ENCODE data around the gene DOCK2.

Gene DOCK2

GRCh38 chr5:169694091-169694625, 57.1 kb downstream of the DOCK2 start:
- no peak for DNase-seq (ENCODE audit: low spot score)

DNA sequence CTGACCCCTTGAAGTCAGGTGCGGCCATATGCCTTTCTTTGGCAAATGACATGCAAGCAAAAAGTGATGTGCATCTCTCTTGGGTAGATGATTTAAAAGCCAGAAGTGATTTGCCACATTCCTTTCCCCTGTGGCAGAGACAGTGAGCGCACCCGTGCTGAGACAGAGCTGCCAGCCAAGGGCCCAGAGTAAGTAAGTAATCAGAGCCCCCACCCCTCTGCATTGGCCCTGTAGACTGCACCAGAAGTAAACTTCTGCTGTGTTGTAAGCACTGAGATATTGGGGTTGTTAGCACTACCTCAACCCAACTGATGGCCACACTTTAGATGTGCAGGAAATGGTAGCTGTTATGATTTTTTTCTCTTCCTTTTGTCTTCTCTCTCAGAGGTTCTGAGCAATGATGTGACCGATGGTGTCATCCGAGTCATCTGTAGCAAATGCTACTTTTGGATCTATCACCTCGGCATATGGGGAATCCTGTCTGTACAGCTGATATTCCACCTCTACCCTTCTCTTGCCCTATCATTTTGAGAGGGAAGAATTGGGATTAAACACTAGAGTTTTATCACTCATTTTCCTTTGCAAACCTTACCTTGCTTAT, 58.0 kb downstream of the DOCK2 start:
- no peak for DNase-seq (ENCODE audit: low spot score)

DNA sequence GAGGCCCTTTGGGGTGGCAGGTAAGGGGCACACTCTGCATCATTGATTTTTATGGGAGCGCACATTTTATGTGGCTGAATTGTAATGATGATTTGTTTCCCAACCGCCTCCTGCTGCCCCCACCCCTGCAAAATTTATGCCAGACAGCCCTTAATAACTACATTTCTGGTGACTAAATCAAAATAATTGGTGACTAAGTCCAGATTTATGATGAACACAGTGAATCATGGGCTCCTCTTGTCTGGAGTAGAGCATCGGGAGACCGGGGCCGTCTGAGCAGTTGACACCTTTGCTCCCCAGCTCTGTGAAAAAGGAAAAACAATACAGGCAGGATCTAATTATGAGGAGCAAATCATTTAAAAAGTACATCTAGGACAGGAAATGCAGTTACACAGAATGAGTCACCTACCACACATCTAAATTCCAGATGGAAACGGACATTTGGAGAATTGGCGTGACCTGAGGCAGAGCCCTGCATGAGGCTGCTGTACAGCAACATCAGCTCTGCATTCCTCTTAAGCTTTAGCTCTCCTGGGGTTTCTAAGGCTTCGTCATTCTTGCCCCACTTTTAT, 58.9 kb downstream of the DOCK2 start:
- peak; percentile 51 for DNase-seq (ENCODE audit: low spot score)

DNA sequence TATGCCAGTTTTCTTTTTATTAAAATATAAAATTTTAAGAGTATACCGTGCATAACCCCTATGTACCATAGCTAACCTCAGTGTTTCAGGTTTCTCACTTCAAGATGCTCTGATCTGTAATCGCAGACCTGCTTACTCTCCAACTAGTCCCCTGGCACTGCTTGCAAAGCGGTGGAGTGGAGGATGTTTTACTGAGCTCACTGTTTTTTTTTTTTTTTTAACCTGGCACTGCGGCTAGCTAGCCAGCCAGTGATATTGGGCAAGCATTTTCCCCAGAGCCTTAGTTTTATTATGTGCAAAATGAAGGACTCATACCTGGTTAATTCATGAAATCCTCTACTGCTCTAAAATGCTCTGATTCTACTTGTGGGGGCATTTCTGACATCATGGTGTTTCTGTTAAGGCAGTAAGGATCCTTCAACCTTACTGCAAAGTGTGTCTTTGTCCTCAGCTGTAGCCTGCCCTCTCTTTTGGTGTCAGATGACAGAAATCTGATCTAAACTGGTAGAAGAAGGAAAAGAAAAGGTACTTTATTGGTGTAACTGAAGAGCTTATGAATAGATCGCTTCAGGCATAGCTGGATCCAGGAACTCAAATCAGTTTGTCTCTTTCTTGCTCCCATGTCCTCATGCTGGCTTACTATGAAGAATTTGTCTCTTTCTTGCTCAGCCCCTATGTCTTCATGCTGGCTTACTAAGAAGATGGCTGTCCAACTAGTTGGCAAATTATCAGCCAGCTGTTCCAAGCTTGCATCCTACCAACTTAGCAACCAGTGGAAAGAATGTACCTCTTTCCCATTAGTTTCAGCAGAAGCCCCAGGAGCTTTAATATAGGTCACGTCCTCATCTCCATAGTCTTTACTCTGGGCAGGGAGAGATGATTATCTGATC, 59.8 kb downstream of the DOCK2 start:
- no peak for DNase-seq (ENCODE audit: low spot score)

DNA sequence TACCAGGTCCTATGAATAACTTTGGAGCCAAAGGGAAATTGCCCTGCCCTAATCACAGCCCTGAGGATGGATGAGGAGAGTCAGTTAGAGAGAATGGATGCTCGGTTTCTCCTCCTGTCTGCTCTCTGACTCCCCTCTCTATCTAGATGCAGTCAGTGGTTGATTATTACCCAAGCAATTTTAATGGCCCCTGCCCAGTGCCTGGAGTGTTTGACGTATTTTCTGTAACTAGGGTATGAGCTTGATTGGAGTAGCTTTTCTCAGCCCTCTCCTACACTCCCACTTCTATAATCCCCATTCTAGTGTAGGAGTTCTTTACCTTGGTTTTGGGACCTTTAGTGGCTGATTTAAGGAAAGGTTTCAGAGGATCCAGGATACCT, 60.4 kb downstream of the DOCK2 start:
- no peak for DNase-seq (ENCODE audit: low spot score)

- no peak for DNase-seq (ENCODE audit: low spot score)
These were observed 60.9 kb downstream of the DOCK2 start for GRCh38 chr5:169697976-169698375.

GRCh38 chr5:169700611-169701010, 63.5 kb downstream of the DOCK2 start:
- no peak for DNase-seq (ENCODE audit: low spot score)

GRCh38 chr5:169701910-169702451, 64.9 kb downstream of the DOCK2 start:
- peak; percentile 15 for DNase-seq (ENCODE audit: low spot score)

DNA sequence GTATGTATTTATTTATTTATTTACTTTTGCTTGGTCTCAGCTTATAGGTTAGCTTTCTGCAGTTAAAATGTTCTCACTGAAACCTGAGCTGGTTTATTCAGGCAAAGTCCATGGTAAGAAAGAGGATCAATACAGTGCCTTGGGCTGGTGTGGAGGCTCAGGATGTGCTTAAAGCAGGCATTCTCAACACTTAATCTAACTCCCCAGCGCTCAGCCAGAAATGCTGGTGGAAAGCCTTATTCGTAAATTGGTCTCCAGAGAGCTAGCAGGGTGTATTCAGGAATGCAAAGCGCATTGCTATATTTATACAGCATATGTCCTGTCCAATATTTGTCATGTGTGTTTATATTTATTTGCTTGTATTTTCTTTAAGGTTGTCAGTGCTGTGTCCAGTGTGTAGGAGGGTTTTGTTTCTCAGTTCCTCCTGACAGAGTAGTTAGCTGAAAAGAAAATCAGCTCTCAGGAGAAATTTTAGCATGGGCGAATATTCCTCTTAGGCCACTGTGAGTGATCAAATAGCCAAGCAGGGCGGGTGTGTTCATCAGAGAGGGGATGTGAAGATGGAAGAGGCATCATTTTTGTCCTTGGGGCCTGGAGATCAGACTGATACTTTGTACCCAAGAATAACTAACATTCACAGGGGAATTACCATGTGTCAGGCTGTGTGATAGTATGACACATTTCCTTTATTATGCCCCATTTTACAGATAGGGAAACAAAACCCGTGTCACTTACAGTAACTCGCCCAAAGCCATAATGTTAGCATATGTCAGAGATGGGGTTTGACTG, 65.8 kb downstream of the DOCK2 start:
- DNase-seq (ENCODE audit: low spot score) = no peak

DNA sequence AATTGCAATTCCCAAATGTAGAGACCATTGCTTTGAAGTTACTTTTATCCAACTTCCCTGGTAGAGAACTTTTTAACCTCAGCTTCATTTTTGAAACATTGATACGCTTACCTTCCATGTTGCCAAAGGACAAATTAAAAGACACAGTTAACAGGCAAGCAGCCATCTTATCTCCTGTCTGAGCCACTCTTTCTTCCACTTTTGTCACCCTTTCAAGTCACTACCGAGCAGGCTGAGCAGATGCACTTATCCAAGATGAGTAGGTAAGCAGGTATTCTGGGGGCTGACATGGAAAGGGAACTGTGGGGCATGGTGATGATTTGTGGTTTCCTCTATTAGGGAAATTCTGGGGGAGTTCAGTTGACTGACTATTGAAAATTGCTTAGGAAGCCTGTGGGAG, 66.7 kb downstream of the DOCK2 start:
- DNase-seq (ENCODE audit: low spot score) = no peak

DNA sequence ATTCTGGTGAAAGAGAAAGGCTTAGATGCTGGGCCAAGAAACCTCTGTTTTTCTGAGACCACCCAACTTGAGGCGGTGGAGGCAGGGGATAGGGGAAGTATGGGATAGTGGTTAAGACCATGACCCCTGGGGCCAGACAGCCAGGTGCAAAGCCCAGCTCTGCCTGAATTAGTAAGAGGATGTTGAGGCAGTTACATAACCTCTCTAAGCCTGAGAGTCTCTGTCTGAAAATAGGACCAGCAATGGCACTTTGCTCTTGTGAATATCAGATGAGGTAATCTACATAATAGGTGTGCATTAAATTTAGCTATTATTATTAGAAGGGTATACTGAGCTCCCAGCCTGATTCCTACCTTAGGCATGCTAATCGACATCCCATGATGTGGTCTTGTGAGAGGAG, 68.2 kb downstream of the DOCK2 start:
- DNase-seq (ENCODE audit: low spot score) = no peak

- no peak for DNase-seq (ENCODE audit: low spot score)
These were observed 69.0 kb downstream of the DOCK2 start for GRCh38 chr5:169706071-169706470.

DNA sequence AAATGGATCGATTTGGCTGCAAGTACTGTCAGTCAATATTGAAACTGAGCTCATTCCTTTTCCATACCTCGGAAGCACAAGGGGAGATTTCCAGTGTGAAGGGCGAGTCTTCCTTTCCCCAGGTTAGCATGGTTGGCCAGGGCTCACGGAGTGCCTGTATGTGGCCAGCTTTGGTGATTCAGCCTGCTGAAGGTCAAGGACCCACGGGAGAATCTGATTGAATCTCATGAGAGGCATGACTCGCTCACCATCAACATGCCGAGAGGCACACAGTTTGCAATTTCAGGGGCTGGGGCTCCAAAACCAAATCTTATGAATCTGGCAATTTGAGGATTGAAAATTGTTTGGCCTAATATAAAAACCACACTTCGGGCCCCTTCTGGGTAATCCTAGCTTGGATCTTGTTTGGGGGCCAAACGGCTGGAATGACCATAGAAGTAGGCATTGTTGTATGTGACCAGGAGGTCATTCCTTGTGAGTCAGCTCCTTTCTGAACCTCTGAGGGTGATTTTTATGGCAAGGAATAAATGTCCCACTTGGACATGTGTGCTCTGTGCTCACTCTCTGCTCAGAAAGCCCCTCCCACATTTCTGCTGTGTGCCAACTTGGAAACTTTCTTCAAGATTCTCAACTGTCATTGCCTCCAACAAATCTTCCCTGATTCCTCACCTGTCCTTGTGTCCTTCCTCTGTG, 69.8 kb downstream of the DOCK2 start:
- no peak for DNase-seq (ENCODE audit: low spot score)

DNA sequence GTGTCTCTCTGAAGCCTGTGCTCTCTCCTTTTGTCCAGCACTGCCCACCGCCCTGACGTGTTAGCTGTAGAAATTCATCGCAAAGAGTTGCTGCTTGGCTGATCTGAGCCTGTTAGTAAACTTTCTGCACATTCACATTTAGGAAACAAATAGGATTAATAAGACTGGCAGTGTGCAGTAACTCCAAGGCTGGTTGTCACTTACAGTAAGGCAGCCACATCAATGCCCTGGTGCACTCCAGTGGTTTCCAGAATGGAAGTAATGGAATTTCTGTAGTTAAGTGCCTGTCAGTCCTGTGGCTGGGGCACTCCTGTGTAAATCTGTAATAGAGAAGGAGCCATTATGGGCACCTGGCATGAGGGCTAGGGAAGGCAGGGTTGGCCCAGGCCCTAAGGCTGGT, 70.6 kb downstream of the DOCK2 start:
- DNase-seq (ENCODE audit: low spot score) = no peak

- DNase-seq (ENCODE audit: low spot score) = no peak
These were observed 73.6 kb downstream of the DOCK2 start for GRCh38 chr5:169710675-169711074.

- DNase-seq (ENCODE audit: low spot score) = no peak
These were observed 74.6 kb downstream of the DOCK2 start for GRCh38 chr5:169711551-169712225.

GRCh38 chr5:169712428-169712827, 75.4 kb downstream of the DOCK2 start:
- no peak for DNase-seq (ENCODE audit: low spot score)

DNA sequence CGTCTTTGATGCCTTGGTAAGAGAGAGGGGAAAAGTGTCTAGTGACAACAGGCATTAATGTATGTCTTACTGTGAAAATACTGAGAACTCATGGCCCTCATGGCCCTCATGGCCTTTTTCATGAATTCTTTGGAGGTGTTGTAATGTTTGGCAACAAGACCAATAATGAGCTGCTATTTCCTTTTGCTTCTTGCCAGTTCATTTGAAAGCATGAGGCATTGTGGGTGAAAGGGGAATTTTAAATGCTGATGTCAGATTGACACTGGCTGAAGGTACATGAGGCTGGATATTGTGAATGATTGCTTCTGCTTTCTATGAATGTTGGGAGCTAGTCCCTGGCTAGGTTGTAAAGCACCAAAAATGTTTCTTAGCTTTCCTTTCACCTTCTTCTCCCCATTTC, 79.2 kb downstream of the DOCK2 start:
- DNase-seq (ENCODE audit: low spot score) = no peak

DNA sequence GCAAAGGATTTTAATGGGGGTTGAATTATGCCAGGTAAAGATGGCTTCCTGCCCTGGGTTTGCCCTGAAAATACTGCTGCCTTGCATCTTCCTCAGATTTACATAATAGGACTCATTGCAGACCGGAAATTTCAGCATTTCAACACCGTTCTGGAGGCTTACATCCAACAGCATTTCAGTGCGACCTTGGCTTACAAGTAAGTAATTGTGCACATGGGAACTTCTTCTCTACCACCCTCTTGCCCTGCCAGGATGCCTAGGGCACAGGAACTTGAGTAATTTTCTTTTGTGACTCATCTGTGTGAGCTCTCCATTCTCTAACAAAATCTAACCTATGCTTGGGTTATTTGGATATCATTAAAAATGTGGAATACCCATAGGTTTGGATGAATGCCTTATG, 80.2 kb downstream of the DOCK2 start:
- no peak for DNase-seq (ENCODE audit: low spot score)

DNA sequence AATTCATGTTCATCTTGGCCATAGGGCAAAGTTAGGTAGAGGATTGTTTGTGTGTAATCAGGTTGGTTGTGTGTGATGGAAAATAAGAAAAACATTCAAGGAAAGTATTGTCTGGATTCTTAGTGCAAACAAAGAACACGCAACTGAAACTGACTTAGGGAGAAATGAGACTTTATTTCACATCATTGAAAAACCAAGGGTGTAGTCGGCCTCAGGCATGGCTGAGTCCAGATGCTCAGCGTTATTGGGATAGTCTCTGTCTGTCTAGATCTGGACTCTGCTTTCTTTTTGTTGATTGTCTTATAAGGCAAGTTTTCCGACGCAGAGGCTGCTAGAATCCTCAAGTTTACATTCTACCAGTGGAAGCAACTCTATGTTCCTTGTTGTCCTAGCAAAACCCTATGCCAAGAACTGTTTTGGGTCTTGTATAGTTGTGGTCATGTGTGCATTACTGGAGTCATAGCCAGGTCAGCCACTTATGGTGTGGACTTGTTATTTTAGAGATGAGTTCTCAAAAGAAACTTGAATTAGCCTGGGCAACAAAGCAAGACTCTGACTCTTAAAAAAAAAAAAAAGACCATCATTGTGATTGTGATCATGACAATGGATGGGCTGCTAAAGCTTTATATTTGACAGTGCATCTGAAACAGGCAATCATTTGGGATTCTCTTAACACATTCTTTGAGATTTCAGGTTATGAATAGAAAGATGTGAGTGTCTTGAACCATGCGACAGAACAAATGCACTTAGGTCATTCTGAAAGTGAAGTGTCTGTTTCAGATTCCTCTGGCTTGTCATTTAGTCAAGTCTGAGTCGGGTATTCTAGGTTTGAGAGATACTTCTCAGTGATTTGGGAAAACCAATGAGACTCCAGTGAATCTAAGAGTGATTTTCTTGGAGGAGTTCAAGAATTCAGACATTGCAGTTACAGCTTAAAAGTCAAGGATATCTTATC, 82.6 kb downstream of the DOCK2 start:
- DNase-seq (ENCODE audit: low spot score) = no peak
